ENCODE measurements around the gene JRKL. TPM values are rescaled to one million over a fixed set of nuclear protein-coding genes. Genes with fewer than 3 reads are reported as not detected.

Gene JRKL
- total RNA-seq, 1 donor from 2014 or later, result 13.4 TPM

GRCh38 chr11:96366024-96366423 lies 23.8 kb upstream of the JRKL start:
- no peak for TF ChIP-seq EZH2 (IDR thresholded peaks at IDR 0.05; ENCODE audit: insufficient read depth, low read length)
- TF ChIP-seq, protein P1, sequence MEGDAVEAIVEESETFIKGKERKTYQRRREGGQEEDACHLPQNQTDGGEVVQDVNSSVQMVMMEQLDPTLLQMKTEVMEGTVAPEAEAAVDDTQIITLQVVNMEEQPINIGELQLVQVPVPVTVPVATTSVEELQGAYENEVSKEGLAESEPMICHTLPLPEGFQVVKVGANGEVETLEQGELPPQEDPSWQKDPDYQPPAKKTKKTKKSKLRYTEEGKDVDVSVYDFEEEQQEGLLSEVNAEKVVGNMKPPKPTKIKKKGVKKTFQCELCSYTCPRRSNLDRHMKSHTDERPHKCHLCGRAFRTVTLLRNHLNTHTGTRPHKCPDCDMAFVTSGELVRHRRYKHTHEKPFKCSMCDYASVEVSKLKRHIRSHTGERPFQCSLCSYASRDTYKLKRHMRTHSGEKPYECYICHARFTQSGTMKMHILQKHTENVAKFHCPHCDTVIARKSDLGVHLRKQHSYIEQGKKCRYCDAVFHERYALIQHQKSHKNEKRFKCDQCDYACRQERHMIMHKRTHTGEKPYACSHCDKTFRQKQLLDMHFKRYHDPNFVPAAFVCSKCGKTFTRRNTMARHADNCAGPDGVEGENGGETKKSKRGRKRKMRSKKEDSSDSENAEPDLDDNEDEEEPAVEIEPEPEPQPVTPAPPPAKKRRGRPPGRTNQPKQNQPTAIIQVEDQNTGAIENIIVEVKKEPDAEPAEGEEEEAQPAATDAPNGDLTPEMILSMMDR (IDR thresholded peaks at IDR 0.05; ENCODE audit: insufficient read depth, low read depth, low read length), result no peak

DNA sequence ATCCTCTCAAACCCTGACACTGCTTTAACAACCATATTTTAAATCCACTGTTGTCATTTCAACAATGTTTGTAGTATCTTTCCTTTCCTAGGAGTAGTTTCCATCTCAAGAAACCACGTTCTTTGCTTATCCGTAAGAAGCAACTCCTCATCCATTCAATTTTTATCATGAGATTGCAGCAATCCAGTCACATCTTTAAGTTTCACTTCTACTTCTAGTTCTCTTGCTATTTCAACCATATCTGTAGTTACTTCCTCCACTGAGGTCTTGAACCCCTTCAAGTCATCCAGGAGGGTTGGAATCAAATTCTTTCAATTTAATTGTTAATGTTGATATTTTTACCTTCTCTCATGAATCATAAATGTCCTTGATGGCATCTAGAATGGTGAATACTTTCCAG lies 22.5 kb upstream of the JRKL start:
- Histone ChIP-seq H4K20me1 (ENCODE audit: insufficient read depth, low read length) (no peaks in the 10 kb centered on the region), H2AFZ (ENCODE audit: low read depth, low read length) (no peak overlapping the region), H3K27me3 (ENCODE audit: insufficient read depth, low read length) (no peaks in the 10 kb centered on the region), H3K9ac (ENCODE audit: low read length) (no peak overlapping the region), H3K79me2 (ENCODE audit: insufficient read depth, low read length) (no peaks in the 10 kb centered on the region), H3K4me1 (ENCODE audit: insufficient read depth, low read length) (no peaks in the 10 kb centered on the region), H3K36me3 (ENCODE audit: insufficient read depth, low read length) (peaks cover 20% of the 10 kb centered on the region), H3K27ac (ENCODE audit: low read depth, low read length) (no peak overlapping the region), H3K9me3 (ENCODE audit: insufficient read depth, low read depth, low read length) (no peaks in the 10 kb centered on the region), H3K4me2 (ENCODE audit: low read length) (no peak overlapping the region), H3K4me3 (ENCODE audit: insufficient read depth, low read depth, low read length) (no peak overlapping the region)
- H3K36me3 Mint-ChIP-seq (ENCODE audit: low read depth, unreplicated experiment), result peaks cover 24% of the 10 kb centered on the region
- H3K9me3 Mint-ChIP-seq (ENCODE audit: unreplicated experiment), result peaks cover 15% of the 10 kb centered on the region
- no peak overlapping the region for H3K27ac Mint-ChIP-seq (ENCODE audit: unreplicated experiment)
- no peaks in the 10 kb centered on the region for H3K4me1 Mint-ChIP-seq (ENCODE audit: low read depth, unreplicated experiment)
- DNase-seq (ENCODE audit: low read depth), result no peak
- TF ChIP-seq EZH2 (IDR thresholded peaks at IDR 0.05; ENCODE audit: insufficient read depth, low read length), result no peak
- TF ChIP-seq, protein P1 (IDR thresholded peaks at IDR 0.05; ENCODE audit: insufficient read depth, low read depth, low read length), result no peak
- FAIRE-seq, result peak; percentile 39
- no peaks in the 10 kb centered on the region for H3K27me3 Mint-ChIP-seq (ENCODE audit: low read depth, unreplicated experiment)
- H3K4me3 Mint-ChIP-seq (ENCODE audit: unreplicated experiment), result no peak overlapping the region

More at GRCh38 chr11:96366024-96366423, 23.8 kb upstream of the JRKL start:
- Histone ChIP-seq H4K20me1 (ENCODE audit: insufficient read depth, low read length) (no peaks in the 10 kb centered on the region), H2AFZ (ENCODE audit: low read depth, low read length) (no peak overlapping the region), H3K4me2 (ENCODE audit: low read length) (no peak overlapping the region), H3K36me3 (ENCODE audit: insufficient read depth, low read length) (peaks cover 20% of the 10 kb centered on the region), H3K27me3 (ENCODE audit: insufficient read depth, low read length) (no peaks in the 10 kb centered on the region), H3K4me1 (ENCODE audit: insufficient read depth, low read length) (no peaks in the 10 kb centered on the region), H3K27ac (ENCODE audit: low read depth, low read length) (no peak overlapping the region), H3K79me2 (ENCODE audit: insufficient read depth, low read length) (no peaks in the 10 kb centered on the region), H3K9me3 (ENCODE audit: insufficient read depth, low read depth, low read length) (no peaks in the 10 kb centered on the region), H3K4me3 (ENCODE audit: insufficient read depth, low read depth, low read length) (no peak overlapping the region), H3K9ac (ENCODE audit: low read length) (no peak overlapping the region)
- Mint-ChIP-seq H3K4me3 (ENCODE audit: unreplicated experiment) (no peak overlapping the region), H3K27me3 (ENCODE audit: low read depth, unreplicated experiment) (no peaks in the 10 kb centered on the region), H3K36me3 (ENCODE audit: low read depth, unreplicated experiment) (peaks cover 22% of the 10 kb centered on the region), H3K4me1 (ENCODE audit: low read depth, unreplicated experiment) (peaks cover 2% of the 10 kb centered on the region), H3K9me3 (ENCODE audit: unreplicated experiment) (peaks cover 15% of the 10 kb centered on the region), H3K27ac (ENCODE audit: unreplicated experiment) (no peak overlapping the region)
- FAIRE-seq, result no peak
- no peak for DNase-seq (ENCODE audit: low read depth)

DNA sequence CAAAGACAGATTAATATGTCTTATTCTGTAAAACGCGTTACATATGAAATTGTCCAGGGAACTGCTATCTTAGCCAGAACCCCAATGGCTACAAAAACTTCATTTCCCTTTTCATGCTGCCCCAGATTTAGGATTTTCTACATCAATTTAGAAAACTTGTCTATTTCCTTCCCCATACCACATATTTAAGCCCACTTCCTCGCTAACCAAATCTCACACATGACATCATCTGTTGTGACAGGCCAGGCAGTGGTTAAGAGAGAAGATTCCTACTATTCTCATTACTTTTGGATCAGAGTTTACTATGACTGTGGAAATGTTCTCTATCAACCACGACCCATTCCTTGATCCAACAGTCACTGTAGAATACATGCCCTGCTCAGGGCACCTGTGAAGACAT lies 16.0 kb upstream of the JRKL start:
- Mint-ChIP-seq H3K27ac (ENCODE audit: unreplicated experiment) (no peak overlapping the region), H3K36me3 (ENCODE audit: low read depth, unreplicated experiment) (peaks cover 13% of the 10 kb centered on the region), H3K4me3 (ENCODE audit: unreplicated experiment) (no peak overlapping the region), H3K27me3 (ENCODE audit: low read depth, unreplicated experiment) (no peaks in the 10 kb centered on the region), H3K9me3 (ENCODE audit: unreplicated experiment) (peaks cover 4% of the 10 kb centered on the region), H3K4me1 (ENCODE audit: low read depth, unreplicated experiment) (peaks cover 3% of the 10 kb centered on the region)
- TF ChIP-seq, protein P1 (IDR thresholded peaks at IDR 0.05; ENCODE audit: insufficient read depth, low read depth, low read length), result no peak
- no peak for TF ChIP-seq EZH2 (IDR thresholded peaks at IDR 0.05; ENCODE audit: insufficient read depth, low read length)
- H2AFZ ChIP-seq (ENCODE audit: low read depth, low read length), result no peak overlapping the region
- FAIRE-seq (no peak), DNase-seq (ENCODE audit: low read depth) (no peak)
- H3K4me3 ChIP-seq (ENCODE audit: insufficient read depth, low read depth, low read length), result no peak overlapping the region
- no peaks in the 10 kb centered on the region for H3K27me3 ChIP-seq (ENCODE audit: insufficient read depth, low read length)
- H3K9ac ChIP-seq (ENCODE audit: low read length), result no peak overlapping the region
- H3K4me1 ChIP-seq (ENCODE audit: insufficient read depth, low read length), result no peaks in the 10 kb centered on the region
- H3K4me2 ChIP-seq (ENCODE audit: low read length), result no peak overlapping the region
- H3K27ac ChIP-seq (ENCODE audit: low read depth, low read length), result no peak overlapping the region
- H3K9me3 ChIP-seq (ENCODE audit: insufficient read depth, low read depth, low read length), result no peaks in the 10 kb centered on the region
- no peaks in the 10 kb centered on the region for H4K20me1 ChIP-seq (ENCODE audit: insufficient read depth, low read length)
- H3K36me3 ChIP-seq (ENCODE audit: insufficient read depth, low read length), result peaks cover 8% of the 10 kb centered on the region
- H3K79me2 ChIP-seq (ENCODE audit: insufficient read depth, low read length), result no peaks in the 10 kb centered on the region

All from astrocyte (in vitro differentiated cells and primary cell).